GM18909 (cell line): Measurements from ENCODE around the gene DLGAP1.

Experiments used
- ATAC-seq: cut with Tn5 transposase; IDR thresholded peaks from one replicate; pipeline ENCODE4 v1.9.1; 2021; ENCODE audit warnings: mild to moderate bottlenecking; ENCODE audit not compliant: unreplicated experiment, poor library complexity

DLGAP1 gene

GRCh38 chr18:3453540-3454364, 1001.4 kb downstream of the DLGAP1 start:
- no peak for ATAC-seq

DNA sequence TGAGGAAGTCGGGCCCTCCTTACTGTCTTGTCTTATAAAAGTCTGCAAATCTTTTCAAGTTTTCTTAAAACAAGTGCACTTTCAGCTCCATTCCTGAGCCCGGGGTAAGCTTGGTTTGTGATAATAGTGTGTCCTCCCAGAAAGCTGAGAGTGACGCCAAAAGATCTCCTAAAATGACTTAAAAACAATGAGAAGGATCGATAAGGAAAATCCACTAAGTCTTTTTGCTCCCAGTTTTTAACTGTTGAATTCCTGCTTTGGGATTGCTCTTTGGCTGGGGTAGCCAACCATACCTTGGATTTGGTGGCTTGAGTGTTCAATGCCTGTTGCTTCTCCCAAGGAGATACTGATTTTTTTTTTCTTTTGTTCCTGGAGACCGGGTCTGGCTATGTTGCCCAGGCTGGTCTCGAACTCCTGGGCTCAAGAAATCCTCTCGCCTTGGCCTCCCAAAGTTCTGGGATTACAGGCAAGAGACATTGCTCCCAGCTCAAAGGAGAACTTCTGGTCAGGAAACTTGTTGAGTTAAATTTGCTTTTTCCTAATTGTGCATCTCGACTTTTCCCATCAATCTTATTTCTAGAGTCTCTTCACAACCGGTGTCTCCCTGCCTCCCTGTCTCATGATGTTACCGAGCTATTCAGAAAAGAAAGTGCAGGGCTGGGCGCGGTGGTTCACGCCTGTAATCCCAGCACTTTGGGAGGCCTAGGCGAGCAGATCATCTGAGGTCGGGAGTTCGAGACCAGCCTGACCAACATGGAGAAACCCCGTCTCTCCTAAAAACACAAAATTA, 1002.2 kb downstream of the DLGAP1 start:
- ATAC-seq, result no peak

DNA sequence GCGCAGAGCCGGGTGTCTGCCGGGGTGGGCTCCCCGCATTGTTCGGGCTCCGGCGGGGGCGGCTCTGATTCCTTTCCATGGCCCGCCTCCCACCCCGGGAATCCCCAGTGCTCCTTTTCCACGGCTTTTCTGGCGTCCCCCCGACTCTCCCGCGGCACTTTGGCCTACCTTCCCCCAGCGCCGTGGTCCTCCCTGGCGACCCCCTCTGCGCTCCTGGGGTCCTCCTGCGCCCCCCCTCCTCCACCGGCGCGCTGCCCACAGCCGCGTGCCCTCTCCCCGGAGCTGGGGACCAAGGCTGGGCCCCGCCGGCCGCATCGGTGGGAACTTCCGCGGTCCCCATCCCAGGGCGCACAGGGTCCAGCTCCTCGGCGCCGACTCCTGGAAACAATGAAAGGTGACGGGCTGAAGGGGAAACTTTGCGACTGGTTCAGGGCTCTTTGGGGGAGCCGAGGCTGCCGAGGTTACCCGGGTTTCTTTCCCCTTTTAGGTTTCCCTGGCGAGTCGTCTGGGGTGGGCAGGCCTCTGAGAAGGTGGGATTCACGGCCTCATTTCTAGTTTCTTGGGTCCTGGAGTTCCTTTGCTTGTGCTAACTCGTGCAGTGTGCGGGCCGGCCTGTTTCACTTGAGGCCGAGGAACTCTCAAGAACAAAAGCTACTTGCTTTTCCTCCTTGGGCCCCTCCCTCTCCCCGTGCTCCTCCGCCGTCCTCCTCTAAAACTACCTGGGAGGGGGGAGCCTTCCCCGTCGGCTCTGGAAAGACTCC, 1002.9 kb downstream of the DLGAP1 start:
- ATAC-seq, result no peak

DNA sequence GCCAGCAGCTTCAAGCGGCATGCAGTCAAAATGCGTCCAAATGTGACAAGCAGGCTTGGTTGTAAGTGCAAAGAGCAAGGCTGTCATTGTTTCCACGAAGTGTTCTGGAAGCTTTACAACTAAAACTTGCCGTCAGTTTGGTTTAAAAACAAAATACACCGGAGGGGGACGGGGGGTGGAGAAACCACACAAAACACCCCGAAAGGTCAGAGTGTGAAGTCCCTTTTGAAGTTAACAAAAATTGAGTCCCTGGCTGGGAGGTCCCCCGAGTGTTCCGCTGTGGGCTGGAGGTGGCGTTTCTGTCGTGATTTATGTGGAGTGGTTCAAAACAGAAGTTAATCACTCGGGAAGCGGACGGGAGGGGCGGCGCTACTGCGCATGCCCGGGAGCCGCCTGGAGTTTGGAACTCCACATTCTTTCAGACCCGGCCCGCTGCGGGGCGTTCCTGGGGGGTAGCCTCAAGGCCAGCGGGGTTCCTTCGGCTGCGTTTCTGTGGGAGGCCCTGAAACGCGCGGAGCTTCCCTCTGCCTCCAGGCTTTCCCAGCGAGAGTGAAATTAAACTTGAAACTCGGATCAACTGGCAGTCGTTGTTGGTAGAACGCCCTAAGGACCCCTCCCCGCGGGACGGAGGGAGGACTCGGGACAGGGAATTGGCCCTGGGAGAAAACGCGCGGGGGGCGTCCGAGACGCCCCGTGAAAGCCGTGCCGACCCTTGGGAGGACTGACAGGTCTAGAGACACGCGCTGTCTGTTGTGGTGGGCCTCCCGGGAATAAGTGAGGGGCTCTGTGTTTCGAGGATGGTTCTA, 1003.7 kb downstream of the DLGAP1 start:
- no peak for ATAC-seq

- no peak for ATAC-seq
These were observed 1004.3 kb downstream of the DLGAP1 start for GRCh38 chr18:3450799-3451182.

DNA sequence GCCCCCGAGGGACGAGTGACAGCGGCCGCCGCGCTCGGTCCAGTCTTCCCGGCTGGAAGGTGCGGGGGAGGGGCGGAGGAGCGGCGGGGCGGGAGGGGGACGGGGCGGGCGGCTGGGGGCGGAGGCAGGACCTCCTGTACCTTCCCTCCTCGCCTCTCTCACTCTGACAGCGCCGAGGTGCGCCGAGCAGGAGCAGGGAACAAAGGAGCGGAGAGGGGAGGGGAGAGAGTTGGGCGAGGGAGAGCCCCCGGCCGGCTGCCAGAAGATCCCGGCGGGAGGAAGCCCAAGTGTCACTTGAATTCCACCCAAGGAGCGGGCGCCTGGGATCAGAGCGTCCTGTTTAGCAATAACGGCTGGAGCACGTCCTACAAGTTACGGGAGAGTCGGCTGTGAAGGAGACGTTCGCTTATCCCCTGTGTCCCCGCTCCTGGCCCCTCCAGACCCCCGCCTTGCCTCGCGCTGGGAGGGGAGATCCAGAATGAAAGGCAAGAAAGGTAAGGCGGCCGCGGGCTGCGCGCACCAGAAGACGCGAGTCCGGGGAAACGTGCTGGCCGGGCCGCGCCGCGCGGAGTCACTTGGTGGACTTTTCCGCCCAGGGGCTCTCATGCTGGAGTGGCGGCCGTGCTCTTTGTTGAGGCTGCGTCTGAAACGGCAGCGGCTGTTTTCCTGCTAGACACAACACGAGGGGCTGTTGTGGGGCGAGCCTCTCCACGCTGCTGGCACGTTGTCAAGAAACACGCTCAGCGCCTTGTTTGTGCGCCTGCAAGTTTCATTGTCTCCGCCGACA, 1004.9 kb downstream of the DLGAP1 start, which contains the start of gene TGIF1:
TSS of gene TGIF1 (plus strand) at position 161 of the 787 bp plus-strand sequence. CDS start at position 479, 318 bp downstream.
- no peak for ATAC-seq

- peak; percentile 18 for ATAC-seq
These were observed 1005.5 kb downstream of the DLGAP1 start for GRCh38 chr18:3449512-3450011.

- ATAC-seq, result peak; percentile 58
These were observed 1006.1 kb downstream of the DLGAP1 start for GRCh38 chr18:3448838-3449511.

- ATAC-seq, result peak; percentile 75
These were observed 1006.9 kb downstream of the DLGAP1 start for GRCh38 chr18:3447895-3448837.

- no peak for ATAC-seq
These were observed 1007.8 kb downstream of the DLGAP1 start for GRCh38 chr18:3447068-3447894.
